ENCODE measurements around the gene JPH3. TPM values are rescaled to one million over a fixed set of nuclear protein-coding genes. Genes with fewer than 3 reads are reported as not detected.

JPH3 gene
- polyA plus RNA-seq, 3 donors = not detected

GRCh38 chr16:87720446-87720845, 118.1 kb downstream of the JPH3 start:
- H3K27ac Mint-ChIP-seq = no peak overlapping the region
- H3K79me2 ChIP-seq (ENCODE audit: insufficient read depth, low read length) = no peaks in the 10 kb centered on the region
- no peak overlapping the region for H3K4me2 ChIP-seq (replicated peaks; ENCODE audit: extremely low read depth, low read length, poor library complexity, severe bottlenecking)
- no peak overlapping the region for H3K9ac ChIP-seq (ENCODE audit: insufficient read depth, low read length, poor library complexity, severe bottlenecking)
- H3K4me3 ChIP-seq (replicated peaks in 1 of 3; ENCODE audit: low read depth in 2 of 3, low read length in 3 of 3) = no peak overlapping the region
- intact Hi-C loops (cut with micrococcal nuclease) = no loop called here
- H4K20me1 ChIP-seq (ENCODE audit: insufficient read depth, low read length) = no peaks in the 10 kb centered on the region
- no peak overlapping the region for H2AFZ ChIP-seq (ENCODE audit: insufficient read depth, low read depth, low read length, poor library complexity, severe bottlenecking)
- 97% methylated on average over 15 of the region's 24 CpGs for WGBS (ENCODE audit: insufficient coverage)
- no peaks in the 10 kb centered on the region for H3K9me3 ChIP-seq (replicated peaks in 1 of 2; ENCODE audit: control insufficient read depth in 1 of 2, insufficient read depth in 1 of 2, low read length in 2 of 2)
- no peak for TF ChIP-seq CTCF (IDR thresholded peaks at IDR 0.05)
- peaks cover 73 to 85% of the 10 kb centered on the region in 2 donors for H3K36me3 Mint-ChIP-seq
- no peak overlapping the region for H3K27ac ChIP-seq (ENCODE audit: low read depth in 1 of 2, low read length in 2 of 2)
- peaks cover 0 to 5% (median 0%) of the 10 kb centered on the region in 7 donors for H3K9me3 Mint-ChIP-seq
- H3K4me1 Mint-ChIP-seq = no peaks in the 10 kb centered on the region
- peaks cover 51 to 73% of the 10 kb centered on the region in 2 donors for H3K36me3 ChIP-seq (replicated peaks in 1 of 2; ENCODE audit: control insufficient read depth in 1 of 2, insufficient read depth in 2 of 2, low read length in 2 of 2)
- H3K4me3 Mint-ChIP-seq = no peak overlapping the region
- H3K27me3 Mint-ChIP-seq (ENCODE audit: low read depth in 3 of 3) = peaks cover 0 to 3% (median 0%) of the 10 kb centered on the region in 3 donors
- H3K27me3 ChIP-seq (ENCODE audit: control insufficient read depth in 2 of 2, insufficient read depth in 2 of 2, low read length in 2 of 2) = no peaks in the 10 kb centered on the region
- no peak for DNase-seq
- H3K4me1 ChIP-seq (ENCODE audit: control insufficient read depth in 1 of 2, insufficient read depth in 2 of 2, low read length in 2 of 2) = no peaks in the 10 kb centered on the region

GRCh38 chr16:87721622-87722585, 119.6 kb downstream of the JPH3 start:
- H3K4me3 ChIP-seq (replicated peaks in 1 of 3; ENCODE audit: low read depth in 2 of 3, low read length in 3 of 3) = no peak overlapping the region
- no peaks in the 10 kb centered on the region for H4K20me1 ChIP-seq (ENCODE audit: insufficient read depth, low read length)
- TF ChIP-seq CTCF (IDR thresholded peaks at IDR 0.05) = no peak
- H3K79me2 ChIP-seq (ENCODE audit: insufficient read depth, low read length) = no peaks in the 10 kb centered on the region
- intact Hi-C loops (cut with micrococcal nuclease) = no loop called here
- peaks cover 49 to 67% of the 10 kb centered on the region in 2 donors for H3K36me3 ChIP-seq (replicated peaks in 1 of 2; ENCODE audit: control insufficient read depth in 1 of 2, insufficient read depth in 2 of 2, low read length in 2 of 2)
- Mint-ChIP-seq H3K9me3 (peaks cover 0 to 5% (median 0%) of the 10 kb centered on the region in 7 donors), H3K27ac (no peak overlapping the region), H3K36me3 (peaks cover 70 to 83% of the 10 kb centered on the region in 2 donors), H3K27me3 (ENCODE audit: low read depth in 3 of 3) (peaks cover 0 to 3% (median 0%) of the 10 kb centered on the region in 3 donors), H3K4me1 (no peaks in the 10 kb centered on the region), H3K4me3 (no peak overlapping the region)
- H3K27ac ChIP-seq (ENCODE audit: low read depth in 1 of 2, low read length in 2 of 2) = no peak overlapping the region
- H3K4me2 ChIP-seq (replicated peaks; ENCODE audit: extremely low read depth, low read length, poor library complexity, severe bottlenecking) = no peak overlapping the region
- H2AFZ ChIP-seq (ENCODE audit: insufficient read depth, low read depth, low read length, poor library complexity, severe bottlenecking) = no peak overlapping the region
- DNase-seq = no peak
- 95% methylated on average over 27 of the region's 33 CpGs for WGBS (ENCODE audit: insufficient coverage)
- H3K4me1 ChIP-seq (ENCODE audit: control insufficient read depth in 1 of 2, insufficient read depth in 2 of 2, low read length in 2 of 2) = no peaks in the 10 kb centered on the region
- no peak overlapping the region for H3K9ac ChIP-seq (ENCODE audit: insufficient read depth, low read length, poor library complexity, severe bottlenecking)
- no peaks in the 10 kb centered on the region for H3K9me3 ChIP-seq (replicated peaks in 1 of 2; ENCODE audit: control insufficient read depth in 1 of 2, insufficient read depth in 1 of 2, low read length in 2 of 2)
- H3K27me3 ChIP-seq (ENCODE audit: control insufficient read depth in 2 of 2, insufficient read depth in 2 of 2, low read length in 2 of 2) = no peaks in the 10 kb centered on the region
